MG63 (cell line): ENCODE data around the gene STRN3. TPM values are rescaled to one million over a fixed set of nuclear protein-coding genes. Genes with fewer than 3 reads are reported as not detected.
A peak's percentile ranks its signal among the peaks of the same experiment; 100 is the strongest.
"Not testable (repeated sequence)": the region's sequence is repeated elsewhere in the genome, so short reads cannot be mapped to it uniquely, and the experiment has no call there.

Experiments
- DNase-seq: peaks from one replicate; pipeline ENCODE4 v3.0.0-alpha.2; 2020
- H3K27me3 ChIP-seq: fragments of 250-450 bp; sonication (Bioruptor Pico); 2 replicates; pipeline ENCODE4 v1.5.1; 2020; ENCODE audit warnings: mild to moderate bottlenecking, moderate library complexity
- H3K36me3 ChIP-seq: fragments of 250-450 bp; sonication (Bioruptor Pico); 2 replicates; pipeline ENCODE4 v1.5.1; 2020; ENCODE audit warnings: mild to moderate bottlenecking, moderate library complexity
- H3K4me3 ChIP-seq: fragments of 250-450 bp; sonication (Bioruptor Pico); 2 replicates; pipeline ENCODE4 v1.5.1; 2020; ENCODE audit warnings: mild to moderate bottlenecking, moderate library complexity
- H3K9me3 ChIP-seq: fragments of 250-450 bp; sonication (Bioruptor Pico); 2 replicates; pipeline ENCODE4 v1.5.1; 2020; ENCODE audit warnings: mild to moderate bottlenecking, moderate library complexity
- total RNA-seq: library from RNA; depleted of rRNA; stranded (reverse); fragments of >200 nt; shearing (Covaris generic); gene quantifications from 2 replicates; pipeline ENCODE4 v1.2.3, GENCODE V29; 2014; ENCODE audit warnings: low replicate concordance

STRN3 gene
- total RNA-seq, 1 experiment from 2014 or later = 20.4 TPM

DNA sequence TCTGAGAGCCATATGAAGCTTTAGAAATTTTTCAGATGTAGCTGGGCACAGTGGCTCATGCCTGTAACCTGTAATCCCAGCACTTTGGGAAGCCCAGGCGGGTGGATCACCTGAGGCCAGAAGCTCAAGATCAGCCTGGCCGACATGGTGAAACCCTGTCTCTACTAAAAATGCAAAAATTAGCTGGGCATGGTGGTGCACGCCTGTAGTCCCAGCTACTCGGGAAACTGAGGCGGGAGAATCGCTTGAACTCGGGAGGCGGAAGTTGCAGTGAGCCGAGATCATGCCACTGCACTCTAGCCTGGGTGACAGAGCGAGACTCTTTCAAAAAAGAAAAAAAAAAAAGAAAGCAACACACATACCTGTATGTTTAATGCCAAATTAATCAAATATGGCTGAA is 16.7 kb upstream of the STRN3 start:
- not testable (repeated sequence) for H3K27me3 ChIP-seq, DNase-seq, H3K4me3 ChIP-seq, H3K36me3 ChIP-seq, H3K9me3 ChIP-seq

DNA sequence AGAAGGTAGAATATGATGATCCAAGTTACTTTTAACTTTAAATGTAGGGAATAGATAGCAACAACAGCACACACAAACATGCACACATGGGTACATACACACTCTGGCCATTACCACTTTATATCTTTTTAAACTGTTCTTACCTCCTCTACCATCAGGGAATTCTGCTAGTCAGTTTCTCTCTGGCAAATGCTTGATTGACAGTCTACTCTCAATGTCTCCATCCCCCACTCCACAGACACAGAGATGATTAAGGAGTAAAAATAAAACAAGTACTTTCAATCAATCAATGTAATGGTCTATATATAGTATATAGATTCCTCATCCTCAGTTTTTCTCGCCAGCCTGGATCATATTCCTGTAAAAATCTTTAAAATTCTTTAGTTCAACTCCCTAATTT is 16.1 kb upstream of the STRN3 start:
- H3K4me3 ChIP-seq = no peak overlapping the region
- H3K27me3 ChIP-seq = no peaks in the 10 kb centered on the region
- H3K9me3 ChIP-seq = no peaks in the 10 kb centered on the region
- no peaks in the 10 kb centered on the region for H3K36me3 ChIP-seq
- DNase-seq = no peak

DNA sequence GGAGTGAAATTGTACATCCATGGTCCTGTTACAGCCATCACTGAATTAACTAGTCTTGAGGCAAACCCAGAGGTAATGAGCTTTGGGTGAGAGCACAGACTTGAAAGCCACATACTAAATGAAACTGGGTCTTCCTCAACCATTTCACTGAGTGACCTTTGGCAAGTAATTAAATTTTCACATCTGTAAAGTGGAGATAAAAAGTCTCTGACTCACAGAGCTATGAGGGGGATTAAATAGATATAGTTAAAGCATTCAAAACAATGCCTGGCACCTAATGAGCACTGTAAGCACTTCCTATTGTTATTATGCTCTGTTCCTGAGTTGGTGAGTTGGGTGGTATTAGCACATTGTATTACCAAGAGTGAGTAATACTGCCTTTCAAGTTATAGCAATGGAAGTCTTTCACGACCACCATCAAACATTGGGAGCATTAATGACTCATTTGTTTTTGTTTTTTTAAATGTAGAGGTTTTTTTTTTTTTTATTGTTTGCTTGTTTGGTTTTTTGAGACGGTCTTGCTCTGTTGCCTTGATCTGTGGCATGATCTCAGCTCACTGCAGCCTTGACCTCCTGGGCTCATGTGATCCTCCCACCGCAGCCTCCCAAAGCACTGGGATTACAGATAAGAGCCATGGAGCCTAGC is 12.5 kb upstream of the STRN3 start:
- no peak for DNase-seq
- H3K9me3 ChIP-seq = no peaks in the 10 kb centered on the region
- no peak overlapping the region for H3K4me3 ChIP-seq
- H3K27me3 ChIP-seq = no peaks in the 10 kb centered on the region
- H3K36me3 ChIP-seq = no peaks in the 10 kb centered on the region

DNA sequence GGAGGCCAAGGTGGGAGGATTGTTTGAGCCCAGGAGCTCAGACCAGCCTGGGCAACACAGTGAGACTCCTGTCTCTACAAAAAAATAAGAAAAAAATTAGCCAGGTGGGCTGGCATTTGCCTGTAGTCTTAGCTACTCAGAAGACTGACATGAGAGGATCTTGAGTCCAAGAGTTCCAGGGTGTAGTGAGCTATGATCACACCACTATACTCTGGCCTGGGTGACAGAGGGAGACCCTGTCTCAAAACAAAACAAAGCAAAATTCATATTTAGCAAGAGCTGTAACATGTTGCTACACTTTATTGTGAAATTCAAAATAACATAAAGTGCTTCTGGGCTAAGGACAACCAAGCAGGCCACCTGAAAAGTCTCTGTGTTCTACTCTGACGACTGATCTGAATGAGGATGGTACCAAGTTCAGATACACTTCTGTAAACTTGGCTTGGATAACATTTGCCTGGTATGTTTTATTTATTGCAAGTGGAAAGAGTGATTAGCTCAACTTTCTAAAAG is 11.6 kb upstream of the STRN3 start:
- no peak overlapping the region for H3K4me3 ChIP-seq
- H3K9me3 ChIP-seq = no peaks in the 10 kb centered on the region
- no peak for DNase-seq
- no peaks in the 10 kb centered on the region for H3K27me3 ChIP-seq
- H3K36me3 ChIP-seq = no peaks in the 10 kb centered on the region

DNA sequence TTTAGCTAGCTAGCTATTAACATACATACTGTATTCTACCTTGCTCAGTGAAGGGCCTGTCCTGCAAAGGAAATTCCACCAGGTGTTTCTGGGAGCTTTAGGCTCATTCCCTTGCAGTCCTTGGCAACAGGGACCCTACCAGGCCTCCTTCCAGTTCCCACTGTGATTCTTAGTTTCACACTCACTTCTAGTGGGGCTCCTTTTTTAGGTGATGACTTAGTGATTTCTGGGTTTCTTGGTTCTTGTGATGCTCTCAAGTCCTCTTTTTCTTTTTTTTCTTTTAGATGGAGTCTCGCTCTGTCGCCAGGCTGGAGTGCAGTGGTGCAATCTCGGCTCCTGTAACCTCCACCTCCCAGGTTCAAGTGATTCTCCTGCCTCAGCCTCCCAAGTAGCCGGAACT is 10.4 kb upstream of the STRN3 start:
- Histone ChIP-seq H3K9me3 (no peaks in the 10 kb centered on the region), H3K4me3 (no peak overlapping the region), H3K36me3 (no peaks in the 10 kb centered on the region), H3K27me3 (no peaks in the 10 kb centered on the region)
- DNase-seq = no peak

DNA sequence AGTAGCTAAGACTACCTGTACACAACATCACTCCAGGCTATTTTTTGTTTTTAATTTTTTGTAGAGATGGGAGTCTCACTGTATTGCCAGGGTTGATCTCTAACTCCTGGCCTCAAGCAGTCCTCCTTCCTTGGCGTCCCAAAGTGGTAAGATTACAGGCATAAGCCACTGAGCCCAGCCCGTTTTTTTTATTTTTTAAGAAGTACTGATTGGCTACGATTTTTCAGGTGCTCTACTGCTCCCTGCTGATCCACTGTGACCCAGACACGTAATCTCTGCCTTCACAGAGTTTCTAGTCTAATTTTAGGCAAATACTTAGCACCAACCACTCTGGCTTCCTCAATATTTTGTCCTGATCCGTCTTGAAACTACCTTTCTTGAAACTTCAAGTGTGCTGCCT is 4.3 kb upstream of the STRN3 start:
- Histone ChIP-seq H3K9me3 (no peaks in the 10 kb centered on the region), H3K36me3 (no peaks in the 10 kb centered on the region), H3K4me3 (no peak overlapping the region), H3K27me3 (no peaks in the 10 kb centered on the region)
- DNase-seq = no peak

DNA sequence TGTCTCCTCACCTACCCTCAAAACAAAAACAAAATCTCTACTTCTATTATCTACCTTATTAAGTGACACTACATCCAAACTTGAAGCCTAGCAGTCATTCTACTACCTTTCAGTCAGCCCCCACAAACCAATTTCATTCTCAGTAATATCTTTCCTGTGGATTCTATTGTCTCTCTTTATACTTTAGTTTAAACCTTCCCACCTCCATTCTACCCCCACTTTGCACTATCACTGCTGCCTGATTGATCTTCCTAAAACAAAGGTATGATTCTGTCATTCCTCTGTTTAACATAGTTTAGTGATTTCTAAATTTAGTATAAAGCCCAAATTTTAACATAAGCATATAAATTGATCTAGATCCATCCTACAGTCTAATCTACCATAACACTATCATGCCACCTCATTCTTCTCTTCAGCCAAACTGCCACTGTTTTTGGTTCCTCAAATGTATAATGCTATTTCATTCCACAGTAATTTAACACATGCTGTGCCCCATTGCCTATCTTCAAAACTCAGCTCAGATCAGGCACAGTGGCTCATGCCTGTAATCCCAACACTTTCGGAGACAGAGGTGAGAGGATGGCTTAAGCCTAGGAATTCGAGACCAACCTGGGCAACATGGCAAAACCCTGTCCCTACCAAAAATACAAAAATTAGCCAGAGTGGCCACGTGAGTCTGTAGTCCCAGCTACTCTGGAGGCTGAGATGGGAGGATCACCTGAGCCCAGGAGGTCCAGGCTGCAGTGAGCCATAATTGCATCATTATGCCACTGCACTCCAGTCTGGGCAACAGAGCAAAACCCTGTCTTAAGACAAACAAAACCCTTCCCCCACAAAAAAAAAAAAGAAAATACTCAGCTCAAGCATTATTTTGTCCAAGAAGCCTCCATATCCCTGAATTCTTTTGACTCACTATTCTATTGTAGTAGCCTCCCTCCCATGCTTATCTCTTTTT is 3.1 kb upstream of the STRN3 start:
- Histone ChIP-seq H3K27me3 (no peaks in the 10 kb centered on the region), H3K4me3 (no peak overlapping the region), H3K9me3 (no peaks in the 10 kb centered on the region), H3K36me3 (no peaks in the 10 kb centered on the region)
- no peak for DNase-seq

DNA sequence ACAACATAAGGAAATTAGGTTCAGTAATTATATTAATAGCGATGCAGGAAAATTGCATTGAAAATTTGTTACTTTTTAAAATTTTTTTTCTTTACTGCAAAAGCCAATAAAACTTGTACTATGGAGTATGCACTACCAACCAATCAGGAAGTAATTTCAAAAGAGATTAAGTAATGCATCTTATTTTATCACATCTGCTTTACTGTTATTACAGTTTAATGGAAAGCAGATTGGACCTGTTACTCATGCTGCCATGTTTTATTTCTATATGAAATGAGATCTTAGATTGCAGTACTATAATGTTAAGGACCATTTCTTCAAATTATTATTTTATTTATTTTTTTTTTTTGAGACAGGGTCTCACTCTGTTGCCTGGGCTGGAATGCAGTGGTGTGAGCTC is 1.7 kb upstream of the STRN3 start:
- H3K27me3 ChIP-seq = no peaks in the 10 kb centered on the region
- no peaks in the 10 kb centered on the region; the same call in 1 of the 2 replicates for H3K36me3 ChIP-seq
- no peak overlapping the region for H3K4me3 ChIP-seq
- DNase-seq = no peak
- no peaks in the 10 kb centered on the region for H3K9me3 ChIP-seq

DNA sequence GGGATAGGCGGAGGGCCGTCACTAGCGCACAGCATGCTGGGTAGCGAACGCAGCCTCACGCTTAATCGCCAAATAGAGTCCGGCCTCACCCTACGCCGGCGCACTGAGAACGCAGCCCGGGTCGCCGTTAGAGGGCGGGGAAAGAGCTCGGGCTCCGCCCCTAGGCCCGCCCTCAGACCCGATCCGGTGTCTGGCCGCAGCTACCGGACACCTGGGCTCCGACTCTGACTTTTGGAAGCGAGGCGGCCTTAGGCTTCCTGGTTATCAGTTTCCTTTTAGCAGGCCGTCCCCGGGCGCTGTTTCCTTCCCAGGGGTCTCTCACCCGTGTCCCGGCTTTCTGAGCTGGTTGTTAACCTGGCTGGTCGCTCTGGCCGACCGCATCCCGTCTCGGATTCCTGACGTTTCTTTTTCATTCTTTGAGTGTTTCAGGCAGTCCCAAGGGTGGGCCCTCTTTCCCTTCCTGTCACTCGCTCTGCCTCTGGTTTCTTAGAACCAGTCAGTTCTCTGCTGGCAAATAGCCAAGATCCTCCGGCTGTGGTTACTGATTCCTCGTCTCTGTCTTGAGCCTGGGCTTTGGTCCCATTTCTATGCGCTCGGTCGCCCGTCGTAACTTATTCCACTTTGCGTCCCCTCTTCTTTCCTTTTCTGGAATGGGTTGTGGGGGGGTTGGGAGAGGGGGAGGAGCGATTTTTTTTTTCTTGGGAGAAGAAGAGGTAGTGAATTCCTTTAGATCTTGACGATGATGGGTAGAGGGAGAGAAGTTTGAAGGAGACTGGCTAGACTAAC is 464 bp upstream of the STRN3 start:
- peak; percentile 92 for DNase-seq
- Histone ChIP-seq H3K27me3 (no peaks in the 10 kb centered on the region), H3K36me3 (peaks cover under 1% of the 10 kb centered on the region)

DNA sequence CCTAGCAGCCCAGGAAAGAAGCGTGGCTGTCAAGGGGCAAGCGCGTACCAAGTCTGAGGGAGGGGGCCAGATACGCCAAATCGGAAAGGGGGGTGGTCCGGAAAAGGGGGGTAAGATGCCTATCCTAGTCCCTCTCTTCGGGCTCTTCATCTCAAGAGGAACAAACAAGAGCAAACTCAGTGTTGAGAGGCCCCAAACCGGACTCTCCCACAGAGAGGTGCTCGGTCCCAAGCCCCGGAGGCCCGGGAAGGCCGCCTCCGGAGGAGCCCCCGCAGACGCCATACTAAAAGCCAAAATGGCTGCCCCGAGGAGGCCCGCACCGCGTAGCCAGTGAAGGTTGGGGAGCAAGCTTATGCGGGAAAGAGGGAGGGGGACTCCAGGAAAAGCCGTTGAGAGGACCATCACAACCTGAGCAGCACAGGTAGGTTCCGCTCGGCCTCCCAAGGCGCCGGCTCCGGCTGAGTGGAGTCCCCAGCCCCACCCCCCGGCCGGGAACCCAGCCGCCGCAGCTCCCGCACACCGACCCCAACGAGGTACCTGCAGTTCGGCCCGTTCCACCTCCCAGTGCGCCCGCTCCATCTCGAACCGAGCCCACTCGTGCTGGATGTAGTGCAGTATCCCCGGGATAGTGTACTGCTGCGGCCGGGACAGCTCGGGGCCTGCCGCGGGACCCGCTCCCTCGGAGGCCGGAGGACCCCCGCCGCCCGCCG is 657 bp downstream of the STRN3 start, which contains the start of gene AP4S1:
Gene AP4S1 (plus strand): TSS at position 283 of the 710 bp plus-strand sequence. CDS start 40,548 bp downstream, outside the sequence.
- H3K4me3 ChIP-seq = peak within 1 kb of the TSS; percentile 69
- peaks cover 5% of the 10 kb centered on the region for H3K36me3 ChIP-seq
- DNase-seq = peak; percentile 16
- H3K27me3 ChIP-seq = no peaks in the 10 kb centered on the region
- H3K9me3 ChIP-seq = no peaks in the 10 kb centered on the region

More for the DNA sequence above, 464 bp upstream of the STRN3 start:
- Histone ChIP-seq H3K4me3 (peak overlapping the region; percentile 69), H3K9me3 (no peaks in the 10 kb centered on the region)

DNA sequence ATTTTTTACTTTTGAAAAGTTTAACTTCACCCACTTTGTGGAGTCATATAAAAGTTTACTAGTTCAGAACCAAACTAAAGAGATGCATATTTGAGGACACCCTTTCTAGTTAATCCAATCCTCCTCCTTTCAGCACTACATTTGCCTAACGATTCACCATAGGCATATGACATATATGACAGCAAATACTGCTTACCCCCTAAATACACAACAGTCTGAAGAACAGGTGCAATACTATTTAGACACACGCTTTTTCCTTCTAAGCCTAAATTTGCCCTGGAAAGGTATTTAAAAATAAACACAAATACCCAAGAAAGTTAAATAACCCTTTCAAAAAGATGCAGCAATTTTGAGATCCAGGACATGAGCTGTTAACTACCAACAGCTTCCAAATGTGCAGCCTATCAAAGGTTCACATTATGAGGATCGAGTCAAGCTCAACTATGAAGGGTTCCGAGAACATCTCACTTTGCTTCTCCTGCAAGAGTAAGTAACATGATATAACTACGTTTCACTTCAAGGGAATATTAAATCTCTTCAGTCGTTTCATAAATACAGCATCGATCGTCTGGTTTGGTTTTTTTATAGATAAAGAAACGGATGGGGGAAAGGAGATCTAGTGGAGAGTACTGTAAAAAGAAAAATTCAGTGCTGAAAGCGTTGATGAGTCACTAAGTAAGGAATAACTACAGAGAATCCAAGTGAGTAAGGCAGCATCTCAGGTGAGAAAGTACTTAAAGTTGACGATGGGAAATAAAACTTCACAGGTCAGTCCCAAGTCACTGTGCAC is 1.4 kb downstream of the STRN3 start:
- Histone ChIP-seq H3K4me3 (peak overlapping the region; percentile 69), H3K9me3 (no peaks in the 10 kb centered on the region), H3K27me3 (no peaks in the 10 kb centered on the region), H3K36me3 (peaks cover 5% of the 10 kb centered on the region)
- no peak for DNase-seq

DNA sequence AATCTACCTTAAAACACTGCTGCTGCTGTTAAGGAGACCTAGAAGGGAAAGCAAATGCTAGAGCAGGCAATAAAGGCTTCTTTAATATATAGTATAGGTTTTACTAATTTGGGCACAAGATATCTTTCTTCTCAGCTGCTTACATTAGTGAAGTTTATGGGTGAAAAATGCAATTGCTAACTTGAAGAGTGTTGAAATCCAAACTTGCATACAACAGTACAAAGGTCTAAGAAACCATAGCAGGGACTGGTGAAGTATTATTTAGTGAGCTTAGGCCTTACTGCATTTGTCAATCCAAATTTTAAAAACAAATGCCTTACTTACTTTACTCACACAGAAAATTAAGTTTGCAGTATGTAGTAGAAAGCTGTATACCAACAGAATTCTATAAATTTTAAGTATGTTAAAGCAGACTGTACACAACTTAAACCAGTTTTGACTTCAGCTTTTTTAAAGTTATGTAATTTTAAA is 2.1 kb downstream of the STRN3 start:
- no peaks in the 10 kb centered on the region for H3K27me3 ChIP-seq
- H3K9me3 ChIP-seq = no peaks in the 10 kb centered on the region
- H3K4me3 ChIP-seq = peak overlapping the region; percentile 69
- peaks cover 5% of the 10 kb centered on the region for H3K36me3 ChIP-seq
- no peak for DNase-seq

DNA sequence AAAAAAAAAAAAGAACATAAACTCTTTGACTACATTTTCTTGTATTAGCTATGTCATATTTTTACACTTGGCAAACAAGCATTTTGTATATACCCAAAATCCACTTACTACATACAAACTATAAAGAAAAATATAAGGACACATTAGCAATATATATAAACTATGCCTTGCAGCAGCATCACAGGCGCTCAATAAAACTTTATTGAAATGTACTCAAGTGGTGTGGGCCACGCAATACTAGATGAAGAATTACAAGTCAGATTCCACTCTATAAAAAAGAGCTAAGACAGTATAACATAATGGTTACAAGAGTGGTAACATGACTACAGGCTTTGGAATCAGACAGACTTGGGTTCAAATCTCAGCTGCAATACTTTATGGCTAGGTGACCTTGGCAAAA is 3.8 kb downstream of the STRN3 start:
- Histone ChIP-seq H3K27me3 (no peaks in the 10 kb centered on the region), H3K9me3 (no peaks in the 10 kb centered on the region), H3K4me3 (no peak overlapping the region), H3K36me3 (peaks cover 5% of the 10 kb centered on the region)
- no peak for DNase-seq

DNA sequence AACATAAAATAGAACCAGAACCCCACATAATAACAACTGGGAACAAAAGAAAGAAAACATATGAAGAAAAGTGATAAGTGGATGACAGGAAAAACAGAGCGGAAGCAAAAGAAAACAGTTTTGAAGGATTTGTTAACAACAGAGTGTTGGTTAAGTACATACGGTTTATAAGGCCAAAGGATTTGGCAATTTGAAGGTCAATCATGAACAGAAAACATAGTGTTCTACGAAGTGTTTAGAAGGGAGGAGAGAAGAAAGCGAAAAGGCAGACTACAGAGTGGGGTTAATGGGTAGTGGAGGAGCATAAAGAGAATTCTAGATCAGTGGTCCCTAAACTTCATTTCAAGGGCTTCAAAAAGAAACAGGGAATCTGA is 4.6 kb downstream of the STRN3 start:
- no peak overlapping the region for H3K4me3 ChIP-seq
- peaks cover 5% of the 10 kb centered on the region for H3K36me3 ChIP-seq
- H3K27me3 ChIP-seq = no peaks in the 10 kb centered on the region
- no peak for DNase-seq
- H3K9me3 ChIP-seq = no peaks in the 10 kb centered on the region

DNA sequence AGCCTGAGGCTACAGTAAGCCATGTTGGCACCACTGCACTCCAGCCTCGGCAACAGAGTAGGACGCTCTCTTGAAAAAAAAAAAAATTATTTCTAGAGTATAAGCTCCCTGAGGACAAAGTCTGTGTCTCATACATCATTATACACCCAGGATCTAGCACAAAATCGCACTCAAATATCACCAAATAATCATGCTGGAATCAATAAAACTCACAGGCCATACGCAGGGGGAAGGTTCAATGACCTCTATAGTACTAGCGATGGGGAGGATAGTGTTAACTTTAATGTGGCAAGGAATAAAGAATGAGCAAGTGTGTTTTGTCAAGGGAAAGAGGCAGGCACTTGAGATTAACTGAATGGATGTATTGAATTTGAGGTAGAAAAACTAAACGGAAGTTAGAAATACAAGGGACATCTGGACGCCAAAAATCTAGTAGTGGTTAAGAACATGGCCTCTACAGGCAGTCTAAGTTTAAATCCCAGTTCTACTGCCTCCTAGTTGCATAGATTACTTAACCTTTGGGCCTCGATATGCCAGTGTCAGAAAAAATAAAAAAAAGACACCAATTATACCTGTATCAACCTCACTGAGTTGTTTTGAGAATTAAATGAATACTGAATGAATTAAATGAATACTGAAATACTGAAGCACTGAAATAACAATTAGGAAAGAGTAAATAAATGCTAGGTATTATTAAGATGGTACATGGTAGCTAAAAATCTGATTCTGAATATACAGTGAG is 5.2 kb downstream of the STRN3 start:
- Histone ChIP-seq H3K4me3 (no peak overlapping the region), H3K36me3 (peaks cover 5% of the 10 kb centered on the region), H3K9me3 (no peaks in the 10 kb centered on the region), H3K27me3 (no peaks in the 10 kb centered on the region)
- DNase-seq = no peak
